HEK293 (cell line): Measurements from ENCODE around the gene AJUBA.
A peak's percentile ranks its signal among the peaks of the same experiment; 100 is the strongest.

Experiments used
- CTCF ChIA-PET: fragments of 350-600 bp; formaldehyde crosslinking; extraction: SDS; loops from one replicate; lab custom pipeline; 2021; ENCODE audit warnings: antibody characterized with exemption; lab: Yijun Ruan, JAX
- POLR2A ChIA-PET: fragments of 300-600 bp; formaldehyde crosslinking; extraction: SDS; loops from one replicate; lab custom pipeline; 2020; ENCODE audit warnings: antibody characterized with exemption, inconsistent platforms; lab: Yijun Ruan, JAX
- H3K27ac ChIP-seq: fragments of 200-500 bp; sonication (Bioruptor generic); 2 replicates; pipeline ENCODE4 v1.5.1; 2014; ENCODE audit warnings: low read depth, low read length, control low read depth, inconsistent platforms; ENCODE audit errors: extremely low read depth
- H3K36me3 ChIP-seq, 2 experiments: fragments of 200-500 bp in 1 of 2; sonication (Bioruptor generic) in 1 of 2; 1 replicate in 1 of 2; 2 replicates in 1 of 2; pipeline ENCODE4 v1.5.1; 2014 to 2017; ENCODE audit warnings: inconsistent platforms in 2 of 2, low read length in 2 of 2; ENCODE audit not compliant: control insufficient read depth in 2 of 2, insufficient read depth in 1 of 2
- H3K4me1 ChIP-seq: fragments of 200-500 bp; sonication (Bioruptor generic); 2 replicates; pipeline ENCODE4 v1.5.1; 2014; ENCODE audit warnings: mild to moderate bottlenecking, low read length, inconsistent platforms; ENCODE audit not compliant: control insufficient read depth, insufficient read depth
- H3K4me3 ChIP-seq: 2 replicates; pipeline ENCODE4 v1.5.1; 2011; ENCODE audit warnings: low read depth, mild to moderate bottlenecking, control low read depth, low read length, moderate library complexity
- H3K9me3 ChIP-seq: fragments of 200-500 bp; sonication (Bioruptor generic); 2 replicates; pipeline ENCODE4 v1.5.1; 2014; ENCODE audit warnings: low read depth, low read length, inconsistent platforms; ENCODE audit not compliant: control insufficient read depth, insufficient read depth
- GFI1B ChIP-seq: fragments of 450-650 bp; formaldehyde crosslinking; IDR thresholded peaks from 2 replicates; pipeline ENCODE4 v1.5.1; 2016; ENCODE audit warnings: missing biosample characterization, missing genetic modification characterization
- PRDM1 ChIP-seq: fragments of 450-650 bp; formaldehyde crosslinking; IDR thresholded peaks from 2 replicates; pipeline ENCODE4; 2016; ENCODE audit warnings: missing biosample characterization, missing genetic modification characterization
- SP7 ChIP-seq: fragments of 450-650 bp; formaldehyde crosslinking; IDR thresholded peaks from 2 replicates; pipeline ENCODE4 v1.5.1; 2016; ENCODE audit warnings: missing biosample characterization, missing genetic modification characterization
- WT1 ChIP-seq: fragments of 450-650 bp; formaldehyde crosslinking; IDR thresholded peaks from 2 replicates; pipeline ENCODE4 v1.5.1; 2016; ENCODE audit warnings: missing biosample characterization, missing genetic modification characterization
- YY1 ChIP-seq: fragments of 450-650 bp; formaldehyde crosslinking; IDR thresholded peaks from 2 replicates; pipeline ENCODE4 v1.5.1; 2018; ENCODE audit warnings: missing biosample characterization, missing genetic modification characterization
- YY2 ChIP-seq: fragments of 450-650 bp; formaldehyde crosslinking; IDR thresholded peaks from 2 replicates; pipeline ENCODE4 v1.5.1; 2016; ENCODE audit warnings: missing biosample characterization, missing genetic modification characterization
- ZBTB1 ChIP-seq: fragments of 450-650 bp; formaldehyde crosslinking; IDR thresholded peaks from 2 replicates; pipeline ENCODE4 v1.5.1; 2016; ENCODE audit warnings: missing biosample characterization, missing genetic modification characterization
- ZEB2 ChIP-seq: fragments of 450-650 bp; formaldehyde crosslinking; IDR thresholded peaks from 2 replicates; pipeline ENCODE4 v1.5.1; 2016; ENCODE audit warnings: missing biosample characterization, missing genetic modification characterization
- ZIC2 ChIP-seq: fragments of 450-650 bp; formaldehyde crosslinking; IDR thresholded peaks from 2 replicates; pipeline ENCODE4 v1.5.1; 2016; ENCODE audit warnings: missing biosample characterization, missing genetic modification characterization
- ZNF133 ChIP-seq: fragments of 450-650 bp; formaldehyde crosslinking; IDR thresholded peaks from 2 replicates; pipeline ENCODE4 v1.5.1; 2016; ENCODE audit warnings: missing biosample characterization, missing genetic modification characterization
- ZNF155 ChIP-seq: fragments of 450-650 bp; formaldehyde crosslinking; IDR thresholded peaks from 2 replicates; pipeline ENCODE4 v1.5.1; 2016; ENCODE audit warnings: missing biosample characterization, missing genetic modification characterization
- ZNF221 ChIP-seq: fragments of 450-650 bp; formaldehyde crosslinking; IDR thresholded peaks from 2 replicates; pipeline ENCODE4 v1.5.1; 2017; ENCODE audit warnings: missing biosample characterization, missing genetic modification characterization, borderline replicate concordance
- ZNF223 ChIP-seq: fragments of 450-650 bp; formaldehyde crosslinking; IDR thresholded peaks from 2 replicates; pipeline ENCODE4 v1.5.1; 2016; ENCODE audit warnings: missing biosample characterization, missing genetic modification characterization
- ZNF366 ChIP-seq: fragments of 450-650 bp; formaldehyde crosslinking; conservative IDR thresholded peaks from 2 replicates; pipeline ENCODE4 v1.5.1; 2016; ENCODE audit warnings: missing biosample characterization, missing genetic modification characterization
- ZNF391 ChIP-seq: fragments of 450-650 bp; formaldehyde crosslinking; IDR thresholded peaks from 2 replicates; pipeline ENCODE4 v1.5.1; 2016; ENCODE audit warnings: low read depth, missing biosample characterization, missing genetic modification characterization, borderline replicate concordance
- ZNF501 ChIP-seq: fragments of 450-650 bp; formaldehyde crosslinking; IDR thresholded peaks from 2 replicates; pipeline ENCODE4 v1.5.1; 2016; ENCODE audit warnings: missing biosample characterization, missing genetic modification characterization
- ZNF560 ChIP-seq: fragments of 450-650 bp; formaldehyde crosslinking; IDR thresholded peaks from 2 replicates; pipeline ENCODE4 v1.5.1; 2017; ENCODE audit warnings: missing biosample characterization, missing genetic modification characterization, borderline replicate concordance
- ZNF561 ChIP-seq: fragments of 450-650 bp; IDR thresholded peaks from 2 replicates; pipeline ENCODE4 v1.5.1; 2018; ENCODE audit warnings: missing biosample characterization, missing genetic modification characterization, borderline replicate concordance
- ZNF670 ChIP-seq: fragments of 450-650 bp; formaldehyde crosslinking; IDR thresholded peaks from 2 replicates; pipeline ENCODE4 v1.5.1; 2016; ENCODE audit warnings: missing biosample characterization, missing genetic modification characterization, low read depth
- ZNF707 ChIP-seq: fragments of 450-650 bp; formaldehyde crosslinking; IDR thresholded peaks from 2 replicates; pipeline ENCODE4 v1.5.1; 2016; ENCODE audit warnings: missing biosample characterization, missing genetic modification characterization
- ZXDB ChIP-seq: fragments of 450-650 bp; formaldehyde crosslinking; IDR thresholded peaks from 2 replicates; pipeline ENCODE4 v1.5.1; 2016; ENCODE audit warnings: missing biosample characterization, missing genetic modification characterization
- TF ChIP-seq, protein P1 (sequence below): fragments of 450-650 bp; formaldehyde crosslinking; IDR thresholded peaks from 2 replicates; pipeline ENCODE4 v1.5.1; 2016; ENCODE audit warnings: missing biosample characterization, missing genetic modification characterization
- TF ChIP-seq, protein P2 (sequence below): fragments of 450-650 bp; formaldehyde crosslinking; IDR thresholded peaks from 2 replicates; pipeline ENCODE4 v1.5.1; 2017; ENCODE audit warnings: missing biosample characterization, mild to moderate bottlenecking, missing genetic modification characterization, moderate library complexity
- TF ChIP-seq, protein P3 (sequence below): fragments of 450-650 bp; formaldehyde crosslinking; IDR thresholded peaks from 2 replicates; pipeline ENCODE4 v1.5.1; 2016; ENCODE audit warnings: missing biosample characterization, missing genetic modification characterization
- TF ChIP-seq, protein P4 (sequence below): fragments of 450-650 bp; formaldehyde crosslinking; IDR thresholded peaks from 2 replicates; pipeline ENCODE4 v1.5.1; 2016; ENCODE audit warnings: missing biosample characterization, missing genetic modification characterization
- TF ChIP-seq, protein P5 (sequence below): fragments of 450-650 bp; formaldehyde crosslinking; IDR thresholded peaks from 2 replicates; pipeline ENCODE4 v1.5.1; 2017; ENCODE audit warnings: missing biosample characterization, missing genetic modification characterization

AJUBA gene

DNA sequence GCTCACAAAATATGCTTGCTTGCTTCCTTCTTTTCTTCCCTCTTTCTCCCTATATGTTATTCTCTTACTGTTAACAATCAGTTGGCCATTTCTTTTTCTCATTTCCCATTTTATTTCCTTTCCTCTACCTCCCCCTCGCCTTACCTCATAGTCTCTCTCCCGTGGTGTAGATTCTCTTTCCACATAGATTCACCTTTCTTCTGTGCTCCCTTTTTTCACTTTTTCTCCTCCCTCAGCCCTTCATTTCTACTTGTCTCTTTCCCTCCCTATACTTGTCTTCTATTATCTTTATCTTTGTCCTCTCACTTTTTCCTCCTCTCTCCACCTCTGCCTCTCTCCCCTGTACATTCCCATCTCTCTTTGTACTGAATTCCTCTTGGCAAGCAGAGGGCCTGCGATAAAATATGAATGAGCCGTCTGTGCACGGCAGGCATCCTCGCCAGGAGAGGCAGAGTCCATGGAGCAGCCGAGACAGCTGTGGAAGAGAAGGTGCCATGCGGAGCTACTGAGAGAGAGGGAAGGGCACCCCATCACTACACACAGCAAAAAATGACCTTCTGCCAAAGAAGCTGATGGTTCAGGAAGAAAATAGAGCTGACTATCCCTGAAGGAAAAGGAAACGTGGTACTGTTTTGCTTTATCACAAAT, 15.4 kb upstream of the AJUBA start:
- Histone ChIP-seq H3K4me3 (no peak overlapping the region), H3K27ac (no peak overlapping the region), H3K4me1 (peaks cover 7% of the 10 kb centered on the region), H3K36me3 (peaks cover 0 to 6% of the 10 kb centered on the region in 2 experiments; a peak in 2 of 3 replicates), H3K9me3 (no peaks in the 10 kb centered on the region)
- POLR2A ChIA-PET = interaction anchor here (5.2 kb wide), 1 partner anchor 9 kb away, joined by 50 read pairs; no protein-coding TSS in a partner anchor
- CTCF ChIA-PET = interaction anchor here (0.9 to 17.9 kb wide), 4 partner anchors 12 to 71 kb away, joined by 3 to 469 read pairs (median 50); partner anchors contain the start of genes AJUBA and CDH24
- no peak for TF ChIP-seq ZNF707 (tag by site-specific recombination)
- TF ChIP-seq ZNF223 = no peak
- TF ChIP-seq, protein P1, sequence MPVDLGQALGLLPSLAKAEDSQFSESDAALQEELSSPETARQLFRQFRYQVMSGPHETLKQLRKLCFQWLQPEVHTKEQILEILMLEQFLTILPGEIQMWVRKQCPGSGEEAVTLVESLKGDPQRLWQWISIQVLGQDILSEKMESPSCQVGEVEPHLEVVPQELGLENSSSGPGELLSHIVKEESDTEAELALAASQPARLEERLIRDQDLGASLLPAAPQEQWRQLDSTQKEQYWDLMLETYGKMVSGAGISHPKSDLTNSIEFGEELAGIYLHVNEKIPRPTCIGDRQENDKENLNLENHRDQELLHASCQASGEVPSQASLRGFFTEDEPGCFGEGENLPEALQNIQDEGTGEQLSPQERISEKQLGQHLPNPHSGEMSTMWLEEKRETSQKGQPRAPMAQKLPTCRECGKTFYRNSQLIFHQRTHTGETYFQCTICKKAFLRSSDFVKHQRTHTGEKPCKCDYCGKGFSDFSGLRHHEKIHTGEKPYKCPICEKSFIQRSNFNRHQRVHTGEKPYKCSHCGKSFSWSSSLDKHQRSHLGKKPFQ (tag by site-specific recombination) = no peak
- no peak for TF ChIP-seq ZNF221 (tag by site-specific recombination)
- TF ChIP-seq ZNF133 (tag by site-specific recombination) = no peak
- TF ChIP-seq, protein P2, sequence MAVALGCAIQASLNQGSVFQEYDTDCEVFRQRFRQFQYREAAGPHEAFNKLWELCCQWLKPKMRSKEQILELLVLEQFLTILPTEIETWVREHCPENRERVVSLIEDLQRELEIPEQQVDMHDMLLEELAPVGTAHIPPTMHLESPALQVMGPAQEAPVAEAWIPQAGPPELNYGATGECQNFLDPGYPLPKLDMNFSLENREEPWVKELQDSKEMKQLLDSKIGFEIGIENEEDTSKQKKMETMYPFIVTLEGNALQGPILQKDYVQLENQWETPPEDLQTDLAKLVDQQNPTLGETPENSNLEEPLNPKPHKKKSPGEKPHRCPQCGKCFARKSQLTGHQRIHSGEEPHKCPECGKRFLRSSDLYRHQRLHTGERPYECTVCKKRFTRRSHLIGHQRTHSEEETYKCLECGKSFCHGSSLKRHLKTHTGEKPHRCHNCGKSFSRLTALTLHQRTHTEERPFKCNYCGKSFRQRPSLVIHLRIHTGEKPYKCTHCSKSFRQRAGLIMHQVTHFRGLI (tag by site-specific recombination) = no peak
- TF ChIP-seq PRDM1 (tag by site-specific recombination) = peak; percentile 84
- TF ChIP-seq YY1 (tag by site-specific recombination) = no peak
- TF ChIP-seq ZNF366 (tag by site-specific recombination) = peak; percentile 32; the same call in 1 of the 2 replicates
- TF ChIP-seq ZBTB1 (tag by site-specific recombination) = no peak
- TF ChIP-seq ZNF561 (tag by site-specific recombination) = no peak
- no peak for TF ChIP-seq ZNF560 (tag by site-specific recombination)
- TF ChIP-seq ZNF670 (tag by site-specific recombination) = no peak
- peak; percentile 40; the same call in 1 of the 2 replicates for TF ChIP-seq ZIC2 (tag by site-specific recombination)
- TF ChIP-seq GFI1B (tag by site-specific recombination) = no peak
- no peak for TF ChIP-seq ZNF391 (tag by site-specific recombination)

DNA sequence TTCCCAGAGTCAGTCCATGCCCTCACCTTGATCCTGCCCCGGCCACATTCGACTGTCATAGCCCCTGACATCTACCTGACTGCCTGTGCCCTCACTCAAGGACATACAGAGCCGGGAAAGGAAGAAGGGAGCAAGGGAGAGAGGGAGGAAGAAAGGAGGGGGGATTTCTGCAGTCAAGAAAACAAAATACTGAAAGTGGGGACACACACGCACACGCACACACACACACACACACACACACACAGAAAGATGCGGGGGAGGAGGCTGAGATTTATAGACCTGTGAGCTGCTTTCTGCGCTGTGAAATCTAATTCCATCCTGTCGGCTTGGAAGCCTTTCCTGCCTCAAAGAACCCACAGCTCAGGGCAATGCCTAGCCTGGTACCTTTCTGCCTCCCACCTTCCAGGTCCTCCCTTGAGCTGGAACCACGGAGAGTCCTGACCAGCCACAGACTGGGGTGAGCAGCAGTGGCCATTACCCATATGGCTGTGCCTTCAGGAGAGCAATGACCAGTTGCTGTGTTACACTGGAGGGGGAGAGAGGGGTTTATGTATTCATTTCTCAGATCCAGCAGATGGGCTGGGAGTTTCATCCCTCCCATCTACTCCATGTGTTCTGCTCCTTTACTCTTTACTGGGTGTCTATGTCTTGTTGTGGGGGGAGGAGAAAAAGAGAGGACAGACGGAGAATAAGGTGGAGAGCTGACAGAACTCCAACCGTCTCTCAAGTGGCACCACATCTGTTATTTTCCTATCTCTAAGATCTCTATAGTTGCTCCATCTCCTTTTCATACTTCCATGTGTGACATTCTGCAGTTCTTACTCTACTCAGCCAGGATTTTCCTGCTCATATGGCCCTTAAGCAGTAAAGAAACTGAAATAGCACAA, 14.7 kb upstream of the AJUBA start:
- H3K27ac ChIP-seq = 0 out of 2 replicates have a peak overlapping the region, but pooled peaks have one; percentile 41
- ChIA-PET CTCF (interaction anchor here (0.6 to 17.9 kb wide), 10 partner anchors 10 to 124 kb away, joined by 3 to 469 read pairs (median 4); partner anchors contain the start of genes AJUBA, CDH24, PSMB11 and REM2), POLR2A (interaction anchor here (5.2 kb wide), 1 partner anchor 10 kb away, joined by 50 read pairs; no protein-coding TSS in a partner anchor)
- no peak overlapping the region for H3K4me3 ChIP-seq
- peaks cover 0 to 6% of the 10 kb centered on the region in 2 experiments; a peak in 2 of 3 replicates for H3K36me3 ChIP-seq
- no peaks in the 10 kb centered on the region for H3K9me3 ChIP-seq
- peaks cover 7% of the 10 kb centered on the region for H3K4me1 ChIP-seq
- TF ChIP-seq, protein P3, sequence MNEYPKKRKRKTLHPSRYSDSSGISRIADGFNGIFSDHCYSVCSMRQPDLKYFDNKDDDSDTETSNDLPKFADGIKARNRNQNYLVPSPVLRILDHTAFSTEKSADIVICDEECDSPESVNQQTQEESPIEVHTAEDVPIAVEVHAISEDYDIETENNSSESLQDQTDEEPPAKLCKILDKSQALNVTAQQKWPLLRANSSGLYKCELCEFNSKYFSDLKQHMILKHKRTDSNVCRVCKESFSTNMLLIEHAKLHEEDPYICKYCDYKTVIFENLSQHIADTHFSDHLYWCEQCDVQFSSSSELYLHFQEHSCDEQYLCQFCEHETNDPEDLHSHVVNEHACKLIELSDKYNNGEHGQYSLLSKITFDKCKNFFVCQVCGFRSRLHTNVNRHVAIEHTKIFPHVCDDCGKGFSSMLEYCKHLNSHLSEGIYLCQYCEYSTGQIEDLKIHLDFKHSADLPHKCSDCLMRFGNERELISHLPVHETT (tag by site-specific recombination) = no peak
- TF ChIP-seq ZEB2 = no peak
- TF ChIP-seq YY2 (tag by site-specific recombination) = no peak
- TF ChIP-seq, protein P4, sequence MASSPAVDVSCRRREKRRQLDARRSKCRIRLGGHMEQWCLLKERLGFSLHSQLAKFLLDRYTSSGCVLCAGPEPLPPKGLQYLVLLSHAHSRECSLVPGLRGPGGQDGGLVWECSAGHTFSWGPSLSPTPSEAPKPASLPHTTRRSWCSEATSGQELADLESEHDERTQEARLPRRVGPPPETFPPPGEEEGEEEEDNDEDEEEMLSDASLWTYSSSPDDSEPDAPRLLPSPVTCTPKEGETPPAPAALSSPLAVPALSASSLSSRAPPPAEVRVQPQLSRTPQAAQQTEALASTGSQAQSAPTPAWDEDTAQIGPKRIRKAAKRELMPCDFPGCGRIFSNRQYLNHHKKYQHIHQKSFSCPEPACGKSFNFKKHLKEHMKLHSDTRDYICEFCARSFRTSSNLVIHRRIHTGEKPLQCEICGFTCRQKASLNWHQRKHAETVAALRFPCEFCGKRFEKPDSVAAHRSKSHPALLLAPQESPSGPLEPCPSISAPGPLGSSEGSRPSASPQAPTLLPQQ (tag by site-specific recombination) = 0 out of 2 replicates have a peak, but pooled peaks have one; percentile 57
- TF ChIP-seq, protein P5, sequence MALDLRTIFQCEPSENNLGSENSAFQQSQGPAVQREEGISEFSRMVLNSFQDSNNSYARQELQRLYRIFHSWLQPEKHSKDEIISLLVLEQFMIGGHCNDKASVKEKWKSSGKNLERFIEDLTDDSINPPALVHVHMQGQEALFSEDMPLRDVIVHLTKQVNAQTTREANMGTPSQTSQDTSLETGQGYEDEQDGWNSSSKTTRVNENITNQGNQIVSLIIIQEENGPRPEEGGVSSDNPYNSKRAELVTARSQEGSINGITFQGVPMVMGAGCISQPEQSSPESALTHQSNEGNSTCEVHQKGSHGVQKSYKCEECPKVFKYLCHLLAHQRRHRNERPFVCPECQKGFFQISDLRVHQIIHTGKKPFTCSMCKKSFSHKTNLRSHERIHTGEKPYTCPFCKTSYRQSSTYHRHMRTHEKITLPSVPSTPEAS (tag by site-specific recombination) = peak; percentile 95
- peak; percentile 72 for TF ChIP-seq ZNF366 (tag by site-specific recombination)
- no peak for TF ChIP-seq ZNF501 (tag by site-specific recombination)
- TF ChIP-seq WT1 (tag by site-specific recombination) = peak; percentile 79
- peak; percentile 62 for TF ChIP-seq ZXDB
- TF ChIP-seq ZNF155 (tag by site-specific recombination) = 0 out of 2 replicates have a peak, but pooled peaks have one; percentile 56
- peak; percentile 49; the same call in 1 of the 2 replicates for TF ChIP-seq SP7 (tag by site-specific recombination)
